Endodermal cell (in vitro differentiated cells): ENCODE results near the gene AGTRAP. TPM values are rescaled to one million over a fixed set of nuclear protein-coding genes. Genes with fewer than 3 reads are reported as not detected.

ENCODE experiments used
- DNase-seq: peaks from one replicate; pipeline ENCODE4 v3.0.0-alpha.2; 2017
- H3K27ac ChIP-seq: 2 replicates; pipeline ENCODE4 v1.5.1; 2013; ENCODE audit warnings: mild to moderate bottlenecking, low read depth, low read length, moderate library complexity
- H3K27me3 ChIP-seq: 2 replicates; pipeline ENCODE4 v1.6.1; 2013; ENCODE audit warnings: mild to moderate bottlenecking, low read length, moderate library complexity; ENCODE audit not compliant: insufficient read depth, control insufficient read depth, poor library complexity, severe bottlenecking
- H3K36me3 ChIP-seq: 2 replicates; pipeline ENCODE4 v1.7.0; 2013; ENCODE audit warnings: mild to moderate bottlenecking, low read length, moderate library complexity; ENCODE audit not compliant: control insufficient read depth, insufficient read depth
- H3K4me1 ChIP-seq: one replicate; pipeline ENCODE4 v1.7.0; 2013; ENCODE audit warnings: low read length; ENCODE audit not compliant: control insufficient read depth, insufficient read depth
- H3K4me3 ChIP-seq: 2 replicates; pipeline ENCODE4 v1.5.1; 2013; ENCODE audit warnings: mild to moderate bottlenecking, low read length, moderate library complexity
- H3K9ac ChIP-seq: 2 replicates; pipeline ENCODE4 v1.6.1; 2013; ENCODE audit warnings: mild to moderate bottlenecking, low read length, moderate library complexity; ENCODE audit not compliant: poor library complexity, severe bottlenecking; ENCODE audit errors: extremely low read depth
- H3K9me3 ChIP-seq: 2 replicates; pipeline ENCODE4 v1.6.1; 2013; ENCODE audit warnings: mild to moderate bottlenecking, low read length, moderate library complexity; ENCODE audit not compliant: control insufficient read depth
- H3K27ac Mint-ChIP-seq: 2 replicates; pipeline ENCODE4 v1.8.0; 2020; ENCODE audit warnings: mixed read lengths
- H3K27me3 Mint-ChIP-seq: 2 replicates; pipeline ENCODE4 v1.8.0; 2021; ENCODE audit warnings: mild to moderate bottlenecking, mixed read lengths; ENCODE audit not compliant: insufficient read depth
- H3K36me3 Mint-ChIP-seq: 2 replicates; pipeline ENCODE4 v1.8.0; 2020; ENCODE audit warnings: low read depth, mixed read lengths
- H3K4me1 Mint-ChIP-seq: 2 replicates; pipeline ENCODE4 v1.8.0; 2020; ENCODE audit warnings: mixed read lengths
- H3K4me3 Mint-ChIP-seq: 2 replicates; pipeline ENCODE4 v1.8.0; 2020; ENCODE audit warnings: mild to moderate bottlenecking, moderate library complexity, mixed read lengths
- H3K9me3 Mint-ChIP-seq: 2 replicates; pipeline ENCODE4 v1.8.0; 2020; ENCODE audit warnings: mild to moderate bottlenecking, mixed read lengths
- CTCF ChIP-seq: fragments of 200-600 bp; sonication (generic); conservative IDR thresholded peaks from 2 replicates; pipeline ENCODE4 v1.5.0; 2021; ENCODE audit warnings: antibody characterized with exemption, mild to moderate bottlenecking
- WGBS, 2 experiments: methylation state at CpG; one replicate each; pipeline versions ENCODE4 v1.1.5 to v1.1.7; 2013; ENCODE audit warnings: missing lambda C conversion rate in 2 of 2, mixed read lengths in 1 of 2; ENCODE audit not compliant: insufficient coverage in 1 of 2, insufficient read length in 1 of 2; 5-methylcytosine and 5-hydroxymethylcytosine counted together
- total RNA-seq, 2 donors: library from RNA; stranded (reverse); fragmentation: NEBNext Ultra II Directional in 1 of 2; extraction: Animal tissue kit (Norgen Biotek cat#: 25700) in 1 of 2; gene quantifications; 2 replicates in 1 of 2; 3 replicates in 1 of 2; pipeline ENCODE4 v1.2.1, GENCODE V29; 2021

AGTRAP gene
- total RNA-seq, 2 donors from 2014 or later, result 71.3 to 81.2 TPM

DNA sequence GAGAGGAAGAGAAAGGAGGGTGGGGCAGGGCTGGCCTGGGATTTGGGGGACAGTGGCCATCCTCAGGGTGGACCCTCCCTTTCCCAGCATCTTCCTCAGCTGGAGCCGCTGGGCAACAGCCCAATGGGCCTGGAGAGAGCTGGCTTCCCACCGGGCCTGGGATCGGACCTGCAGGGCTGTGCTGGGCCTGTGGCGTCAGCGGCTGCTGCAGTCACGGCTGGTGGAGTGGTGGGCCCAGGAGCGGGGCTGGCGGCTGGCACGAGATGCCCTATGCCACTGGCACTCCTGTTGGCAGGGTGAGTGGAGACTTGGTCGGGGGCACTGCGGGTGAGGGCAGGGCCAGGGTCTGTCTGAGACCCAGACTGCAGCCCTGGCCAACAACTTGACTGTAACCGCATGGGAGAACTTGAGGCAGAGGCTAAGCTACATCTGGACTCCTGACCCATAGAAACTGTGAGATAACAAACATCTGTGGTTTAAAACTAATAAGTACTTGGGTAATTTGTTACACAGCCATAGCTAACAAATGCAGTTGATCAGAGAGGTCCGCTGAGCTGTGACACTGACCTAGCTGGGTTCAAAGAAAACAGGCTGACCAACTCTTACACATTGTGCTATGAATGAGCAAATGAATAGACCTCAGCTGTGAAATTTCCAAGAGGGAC is 43.9 kb downstream of the AGTRAP start:
- peaks cover 4% of the 10 kb centered on the region for H3K4me1 ChIP-seq
- H3K36me3 ChIP-seq, result no peaks in the 10 kb centered on the region
- 88 to 96% methylated on average over 6 to 13 of the region's 13 CpGs for WGBS, 2 experiments
- no peak overlapping the region for H3K4me3 Mint-ChIP-seq
- no peak overlapping the region for H3K27ac ChIP-seq
- no peak overlapping the region for H3K9ac ChIP-seq
- H3K4me3 ChIP-seq, result no peak overlapping the region
- no peaks in the 10 kb centered on the region for H3K27me3 Mint-ChIP-seq
- H3K27me3 ChIP-seq, result no peaks in the 10 kb centered on the region
- no peak for DNase-seq
- no peaks in the 10 kb centered on the region for H3K9me3 Mint-ChIP-seq
- no peaks in the 10 kb centered on the region for H3K4me1 Mint-ChIP-seq
- TF ChIP-seq CTCF, result no peak
- H3K9me3 ChIP-seq, result no peaks in the 10 kb centered on the region
- no peak overlapping the region for H3K27ac Mint-ChIP-seq
- no peaks in the 10 kb centered on the region for H3K36me3 Mint-ChIP-seq

GRCh38 chr1:11780380-11781147 is 44.6 kb downstream of the AGTRAP start:
- H3K27me3 ChIP-seq, result no peaks in the 10 kb centered on the region
- H3K36me3 ChIP-seq, result no peaks in the 10 kb centered on the region
- no peak for DNase-seq
- H3K4me3 ChIP-seq, result no peak overlapping the region
- Mint-ChIP-seq H3K36me3 (no peaks in the 10 kb centered on the region), H3K27ac (no peak overlapping the region), H3K27me3 (no peaks in the 10 kb centered on the region), H3K4me1 (no peaks in the 10 kb centered on the region), H3K9me3 (no peaks in the 10 kb centered on the region), H3K4me3 (no peak overlapping the region)
- H3K4me1 ChIP-seq, result peaks cover 5% of the 10 kb centered on the region
- no peak for TF ChIP-seq CTCF
- 94 to 97% methylated on average over 3 to 8 of the region's 10 CpGs for WGBS, 2 experiments
- H3K9ac ChIP-seq, result no peak overlapping the region
- H3K27ac ChIP-seq, result no peak overlapping the region
- no peaks in the 10 kb centered on the region for H3K9me3 ChIP-seq

DNA sequence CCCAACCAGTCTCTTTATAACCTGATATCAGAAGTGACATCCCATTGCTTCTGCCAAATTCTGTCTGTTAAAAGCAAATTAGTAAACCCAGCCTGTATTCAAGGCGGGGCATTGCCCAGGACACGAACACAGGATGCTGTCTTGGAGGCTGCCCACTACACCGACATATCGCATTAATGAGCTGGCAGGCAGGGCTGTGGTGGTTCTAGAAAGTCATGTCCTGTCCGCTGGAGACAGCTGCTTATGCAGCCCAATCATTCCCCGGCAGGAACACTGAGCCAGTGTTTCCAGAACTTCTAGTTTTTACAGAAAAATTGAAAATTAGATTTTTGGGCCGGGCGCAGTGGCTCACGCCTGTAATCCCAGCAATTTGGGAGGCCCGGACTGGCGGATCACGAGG is 45.4 kb downstream of the AGTRAP start:
- Mint-ChIP-seq H3K9me3 (no peaks in the 10 kb centered on the region), H3K4me3 (no peak overlapping the region), H3K36me3 (no peaks in the 10 kb centered on the region), H3K27ac (no peak overlapping the region), H3K4me1 (no peaks in the 10 kb centered on the region), H3K27me3 (no peaks in the 10 kb centered on the region)
- 92% methylated on average over 12 of the region's 12 CpGs for WGBS, 2 experiments
- no peak for TF ChIP-seq CTCF
- Histone ChIP-seq H3K27me3 (no peaks in the 10 kb centered on the region), H3K9me3 (no peaks in the 10 kb centered on the region), H3K4me3 (no peak overlapping the region), H3K36me3 (no peaks in the 10 kb centered on the region), H3K9ac (no peak overlapping the region), H3K4me1 (peaks cover 5% of the 10 kb centered on the region), H3K27ac (no peak overlapping the region)
- no peak for DNase-seq
